ENCODE results near the gene TMOD4. TPM values are rescaled to one million over a fixed set of nuclear protein-coding genes. Genes with fewer than 3 reads are reported as not detected.

TMOD4 gene
- total RNA-seq, 1 donor from 2014 or later: 1.1 TPM

DNA sequence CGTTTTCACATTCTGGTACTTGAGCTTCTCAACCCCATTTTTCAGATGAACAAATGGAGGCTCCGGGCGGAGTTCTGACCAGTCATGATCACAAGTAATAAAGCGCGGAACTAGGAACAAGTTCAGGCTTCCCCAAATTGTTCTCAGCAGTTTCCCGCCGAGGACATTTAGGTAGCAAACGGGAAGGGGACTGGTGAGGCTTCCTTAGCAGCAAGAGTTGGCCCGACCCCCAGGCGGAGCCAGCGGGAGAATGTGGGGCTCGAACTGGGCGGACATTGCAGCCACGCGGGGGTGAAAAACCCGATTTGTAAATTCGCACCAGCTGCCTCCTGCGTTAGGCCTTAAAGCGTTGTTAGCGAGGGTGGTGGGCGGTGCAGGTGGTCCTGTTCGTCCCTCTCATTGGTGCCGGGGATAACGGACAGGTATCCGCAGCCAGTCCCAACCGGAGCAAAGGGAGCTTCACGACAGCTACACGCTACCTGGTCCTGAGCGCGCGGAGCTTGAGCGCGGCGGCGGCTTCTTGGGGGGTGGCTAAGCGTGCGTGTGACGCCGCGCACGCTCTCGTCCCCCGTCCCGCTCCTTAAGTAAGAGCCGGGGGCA is 44.7 kb downstream of the TMOD4 start:
- peak overlapping the region; percentile 68 for H3K27ac Mint-ChIP-seq
- H3K4me1 Mint-ChIP-seq: peaks cover 10% of the 10 kb centered on the region
- H3K36me3 Mint-ChIP-seq: peaks cover 12% of the 10 kb centered on the region
- peak; percentile 81 to 87 for DNase-seq (ENCODE audit: low spot score in 2 of 2, unreplicated experiment in 2 of 2)
- H3K27me3 Mint-ChIP-seq (ENCODE audit: low read depth): peaks cover 40% of the 10 kb centered on the region
- peak overlapping the region; percentile 76 for H3K4me3 Mint-ChIP-seq
- no peaks in the 10 kb centered on the region for H3K9me3 Mint-ChIP-seq
- TF ChIP-seq CTCF (IDR thresholded peaks at IDR 0.05; ENCODE audit: unreplicated experiment): no peak

- TF ChIP-seq CTCF (IDR thresholded peaks at IDR 0.05; ENCODE audit: unreplicated experiment): no peak
- no peak overlapping the region for H3K27ac Mint-ChIP-seq
- DNase-seq (ENCODE audit: low spot score in 2 of 2, unreplicated experiment in 2 of 2): no peak
These were observed 47.0 kb downstream of the TMOD4 start for GRCh38 chr1:151128800-151129199.

DNA sequence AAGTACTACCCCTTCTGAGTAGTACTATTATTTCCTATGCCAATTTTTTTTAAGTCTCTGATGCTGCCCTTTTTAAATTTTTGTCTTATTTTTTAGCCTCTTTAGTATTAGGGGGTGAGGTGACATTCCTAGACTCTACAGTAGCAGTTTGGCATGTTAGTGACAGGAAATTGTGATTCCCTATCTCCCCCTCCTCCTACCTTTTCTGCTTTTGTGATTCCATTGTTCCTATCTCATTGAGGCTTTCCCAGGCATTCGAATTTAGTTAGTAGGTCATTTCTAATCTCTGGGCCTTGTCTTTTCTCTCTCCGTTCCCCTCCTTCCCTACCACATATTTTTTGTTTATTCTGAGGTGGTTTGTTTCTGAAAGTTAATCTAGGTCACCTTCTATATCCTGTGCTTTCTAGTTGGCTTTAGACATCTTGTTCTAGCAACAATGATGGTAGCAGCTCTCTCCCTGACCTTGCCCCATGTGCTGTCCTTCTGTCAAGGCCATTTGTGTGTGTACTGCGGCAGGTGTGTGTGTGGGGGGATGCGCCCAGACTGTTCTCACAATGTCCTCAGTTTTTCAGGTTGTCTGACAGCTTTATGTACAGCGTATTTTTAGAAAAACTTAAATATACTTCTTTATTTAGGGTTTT is 50.9 kb downstream of the TMOD4 start:
- Mint-ChIP-seq H3K27me3 (ENCODE audit: low read depth) (no peaks in the 10 kb centered on the region), H3K9me3 (no peaks in the 10 kb centered on the region), H3K27ac (no peak overlapping the region)

More at GRCh38 chr1:151128800-151129199, 47.0 kb downstream of the TMOD4 start:
- Mint-ChIP-seq H3K9me3 (no peaks in the 10 kb centered on the region), H3K4me3 (no peak overlapping the region), H3K4me1 (peaks cover 10% of the 10 kb centered on the region), H3K36me3 (no peaks in the 10 kb centered on the region), H3K27me3 (ENCODE audit: low read depth) (peaks cover 21% of the 10 kb centered on the region)

More for the DNA sequence above, 50.9 kb downstream of the TMOD4 start:
- no peak overlapping the region for H3K4me3 Mint-ChIP-seq
- peaks cover 7% of the 10 kb centered on the region for H3K36me3 Mint-ChIP-seq
- no peaks in the 10 kb centered on the region for H3K4me1 Mint-ChIP-seq
- no peak for TF ChIP-seq CTCF (IDR thresholded peaks at IDR 0.05; ENCODE audit: unreplicated experiment)
- DNase-seq (ENCODE audit: low spot score in 2 of 2, unreplicated experiment in 2 of 2): no peak

Other genes starting within 250 kb of the TMOD4 start
- gene SETDB1, start 249.6 kb downstream of the TMOD4 start, total RNA-seq: 101 to 103 TPM (median 101 TPM) in 3 replicates
- 127 to 137 TPM (median 132 TPM) in 3 replicates for gene CERS2, start 201.1 kb downstream of the TMOD4 start, total RNA-seq
- 1.2 TPM in 3 replicates for gene ANXA9, start 193.7 kb downstream of the TMOD4 start, total RNA-seq
- gene MINDY1, start 169.1 kb downstream of the TMOD4 start, total RNA-seq: 29.7 to 31.7 TPM (median 30.9 TPM) in 3 replicates
- 25.0 to 25.8 TPM (median 25.4 TPM) in 3 replicates for gene PRUNE1, start 167.5 kb downstream of the TMOD4 start, total RNA-seq
- gene BNIPL, start 139.4 kb downstream of the TMOD4 start, total RNA-seq: 4.2 to 5.7 TPM (median 4.6 TPM) in 3 replicates
- gene C1orf56, start 128.2 kb downstream of the TMOD4 start, total RNA-seq: 4.2 to 4.6 TPM (median 4.2 TPM) in 3 replicates
- gene CDC42SE1, start 116.4 kb downstream of the TMOD4 start, total RNA-seq: 93.4 to 97.8 TPM (median 97.0 TPM) in 3 replicates
- 16.3 to 18.9 TPM (median 16.9 TPM) in 3 replicates for gene MLLT11, start 115.6 kb downstream of the TMOD4 start, total RNA-seq
- gene GABPB2, start 105.2 kb downstream of the TMOD4 start, total RNA-seq: 10.5 to 11.9 TPM (median 11.6 TPM) in 3 replicates
- gene SEMA6C, start 29.4 kb downstream of the TMOD4 start, total RNA-seq: 14.9 to 15.0 TPM (median 14.9 TPM) in 3 replicates
- not detected in 3 replicates for gene TNFAIP8L2, start 19.3 kb downstream of the TMOD4 start, total RNA-seq
- gene LYSMD1, start 10.1 kb downstream of the TMOD4 start, total RNA-seq: 9.9 to 11.8 TPM (median 11.4 TPM) in 3 replicates
- gene SCNM1, start 9.8 kb downstream of the TMOD4 start, total RNA-seq: 34.9 to 37.1 TPM (median 36.9 TPM) in 3 replicates
- 76.8 to 87.2 TPM (median 82.3 TPM) in 3 replicates for gene VPS72, start 14.2 kb upstream of the TMOD4 start, total RNA-seq
- gene PIP5K1A, start 22.6 kb upstream of the TMOD4 start, total RNA-seq: 122 to 130 TPM (median 124 TPM) in 3 replicates
- gene PSMD4, start 78.8 kb upstream of the TMOD4 start, total RNA-seq: 114 to 127 TPM (median 126 TPM) in 3 replicates
- 32.1 to 37.2 TPM (median 32.3 TPM) in 3 replicates for gene ZNF687, start 106.3 kb upstream of the TMOD4 start, total RNA-seq
- gene PI4KB, start 151.4 kb upstream of the TMOD4 start, total RNA-seq: 67.2 to 77.6 TPM (median 73.7 TPM) in 3 replicates
- 82.8 to 89.5 TPM (median 88.2 TPM) in 3 replicates for gene RFX5, start 171.3 kb upstream of the TMOD4 start, total RNA-seq
- gene SELENBP1, start 196.7 kb upstream of the TMOD4 start, total RNA-seq: 51.1 to 58.5 TPM (median 53.3 TPM) in 3 replicates
- 202 to 207 TPM (median 202 TPM) in 3 replicates for gene PSMB4, start 223.6 kb upstream of the TMOD4 start, total RNA-seq